Pancreas (tissue), 10 donors: ENCODE results near the gene GSTK1. TPM values are rescaled to one million over a fixed set of nuclear protein-coding genes. Genes with fewer than 3 reads are reported as not detected.

Experiments used
- ATAC-seq, 4 donors: fragments of 200-7000 bp; cut with Tn5 transposase; one replicate each; pipeline versions ENCODE4 v1.8.0 to v1.9.1; 2020; ENCODE audit warnings: mild to moderate bottlenecking in 4 of 4, moderate library complexity in 4 of 4
- DNase-seq, 6 donors: peaks; one replicate each; pipeline ENCODE4 v3.0.0-alpha.2; 2020
- FAIRE-seq: peaks from 2 replicates; lab custom pipeline; 2012; peaks lifted over from hg19 to GRCh38; lab: Jason Lieb, UNC
- H3K27ac ChIP-seq, 4 donors: fragments of 200-600 bp; sonication (generic); 1 replicate in 3 of 4; 2 replicates in 1 of 4; pipeline versions ENCODE4 v1.5.0 to v1.8.0; 2020
- H3K27me3 ChIP-seq, 4 donors: fragments of 200-600 bp; one replicate each; pipeline ENCODE4 v1.8.0; 2021
- H3K36me3 ChIP-seq, 3 donors: fragments of 200-600 bp; sonication (generic) in 1 of 3; one replicate each; pipeline versions ENCODE4 v1.5.0 to v1.8.0; 2020 to 2021
- H3K4me1 ChIP-seq, 3 donors: fragments of 200-600 bp; one replicate each; pipeline ENCODE4 v1.8.0; 2021
- H3K4me3 ChIP-seq, 4 donors: fragments of 200-600 bp; sonication (generic) in 2 of 4; one replicate each; pipeline versions ENCODE4 v1.5.0 to v1.8.0; 2020 to 2021
- H3K9me3 ChIP-seq, 4 donors: fragments of 200-600 bp; one replicate each; pipeline ENCODE4 v1.8.0; 2021
- WGBS, 2 donors: extraction: QIAGEN DNeasy Blood & Tissue Kit; methylation state at CpG; one replicate each; pipeline ENCODE4 v1.1.7; 2013; 5-methylcytosine and 5-hydroxymethylcytosine counted together
- intact Hi-C, 3 donors: fragments of 100-400 bp; cut with DNase I; formaldehyde crosslinking; loops; one replicate each; pipeline versions ENCODE4 v1.11.1 to v1.14.2; 2022
- polyA plus RNA-seq, 2 donors: library from polyadenylated mRNA; stranded (reverse); fragments of 200-250 nt; gene quantifications; one replicate each; pipeline ENCODE4 v1.2.3, GENCODE V29; 2013
- total RNA-seq, 6 donors: library from RNA; stranded (reverse); fragmentation: NEBNext Ultra II Directional in 4 of 6; extraction: Animal tissue kit (Norgen Biotek cat#: 25700) in 4 of 6; gene quantifications; one replicate each; pipeline versions ENCODE4 v1.2.1 to v1.2.4, GENCODE V29; 2021 to 2023
- TF ChIP-seq, protein P1 (sequence below), 4 donors: fragments of 200-600 bp; sonication (generic) in 3 of 4; IDR thresholded peaks; one replicate each; pipeline versions ENCODE4 v1.5.0 to v1.8.0; 2021; ENCODE audit warnings: antibody characterized with exemption in 4 of 4
- donor health status: healthy with polysubstance abuse.
- donor health status: DM: no; HTN: no; CAD: no; lungs with moderate emphysema.
- donor health status: DM: no; HTN: no; CAD: no.
- donor health status: control.
- donor health status: control.
- donor health status: Bipolar disorder and iron deficiency.
- donor health status: DM: yes; HTN: yes; CAD: no.
- donor health status: DM: no; HTN: no; CAD: no.
- donor health status: DM: no; HTN: no; CAD: no.
- donor health status: DM: yes; HTN: yes; CAD: no.

GSTK1 gene
- total and polyA plus RNA-seq, 8 donors, result 47.7 to 164 (median 67.4) TPM

DNA sequence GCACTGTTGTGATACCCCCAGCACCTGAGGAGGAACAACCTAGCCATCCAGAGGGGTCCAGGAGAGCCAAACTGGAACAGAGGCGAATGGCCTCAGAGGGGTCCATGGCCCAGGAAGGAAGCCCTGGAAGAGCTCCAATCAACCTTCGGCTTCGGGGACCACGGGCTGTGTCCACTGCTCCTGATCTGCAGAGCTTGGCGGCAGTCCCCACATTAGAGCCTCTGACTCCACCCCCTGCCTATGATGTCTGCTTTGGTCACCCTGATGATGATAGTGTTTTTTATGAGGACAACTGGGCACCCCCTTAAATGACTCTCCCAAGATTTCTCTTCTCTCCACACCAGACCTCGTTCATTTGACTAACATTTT is 23.3 kb downstream of the GSTK1 start:
- H3K36me3 ChIP-seq, result no peaks in the 10 kb centered on the region
- no peak overlapping the region for H3K4me3 ChIP-seq
- peak overlapping the region in 1 of 4 donors; percentile 79 for H3K27ac ChIP-seq
- H3K27me3 ChIP-seq, result no peaks in the 10 kb centered on the region
- no peaks in the 10 kb centered on the region for H3K9me3 ChIP-seq
- DNase-seq, result no peak
- H3K4me1 ChIP-seq, result peaks cover 10 to 14% (median 14%) of the 10 kb centered on the region in 3 donors
- WGBS, 2 donors, result 90 to 92% methylated on average over 6 of the region's 6 CpGs
- TF ChIP-seq, protein P1, sequence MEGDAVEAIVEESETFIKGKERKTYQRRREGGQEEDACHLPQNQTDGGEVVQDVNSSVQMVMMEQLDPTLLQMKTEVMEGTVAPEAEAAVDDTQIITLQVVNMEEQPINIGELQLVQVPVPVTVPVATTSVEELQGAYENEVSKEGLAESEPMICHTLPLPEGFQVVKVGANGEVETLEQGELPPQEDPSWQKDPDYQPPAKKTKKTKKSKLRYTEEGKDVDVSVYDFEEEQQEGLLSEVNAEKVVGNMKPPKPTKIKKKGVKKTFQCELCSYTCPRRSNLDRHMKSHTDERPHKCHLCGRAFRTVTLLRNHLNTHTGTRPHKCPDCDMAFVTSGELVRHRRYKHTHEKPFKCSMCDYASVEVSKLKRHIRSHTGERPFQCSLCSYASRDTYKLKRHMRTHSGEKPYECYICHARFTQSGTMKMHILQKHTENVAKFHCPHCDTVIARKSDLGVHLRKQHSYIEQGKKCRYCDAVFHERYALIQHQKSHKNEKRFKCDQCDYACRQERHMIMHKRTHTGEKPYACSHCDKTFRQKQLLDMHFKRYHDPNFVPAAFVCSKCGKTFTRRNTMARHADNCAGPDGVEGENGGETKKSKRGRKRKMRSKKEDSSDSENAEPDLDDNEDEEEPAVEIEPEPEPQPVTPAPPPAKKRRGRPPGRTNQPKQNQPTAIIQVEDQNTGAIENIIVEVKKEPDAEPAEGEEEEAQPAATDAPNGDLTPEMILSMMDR (IDR thresholded peaks at IDR 0.05), result no peak
- FAIRE-seq, result no peak
- intact Hi-C loops, result no loop called here
- ATAC-seq, result no peak

DNA sequence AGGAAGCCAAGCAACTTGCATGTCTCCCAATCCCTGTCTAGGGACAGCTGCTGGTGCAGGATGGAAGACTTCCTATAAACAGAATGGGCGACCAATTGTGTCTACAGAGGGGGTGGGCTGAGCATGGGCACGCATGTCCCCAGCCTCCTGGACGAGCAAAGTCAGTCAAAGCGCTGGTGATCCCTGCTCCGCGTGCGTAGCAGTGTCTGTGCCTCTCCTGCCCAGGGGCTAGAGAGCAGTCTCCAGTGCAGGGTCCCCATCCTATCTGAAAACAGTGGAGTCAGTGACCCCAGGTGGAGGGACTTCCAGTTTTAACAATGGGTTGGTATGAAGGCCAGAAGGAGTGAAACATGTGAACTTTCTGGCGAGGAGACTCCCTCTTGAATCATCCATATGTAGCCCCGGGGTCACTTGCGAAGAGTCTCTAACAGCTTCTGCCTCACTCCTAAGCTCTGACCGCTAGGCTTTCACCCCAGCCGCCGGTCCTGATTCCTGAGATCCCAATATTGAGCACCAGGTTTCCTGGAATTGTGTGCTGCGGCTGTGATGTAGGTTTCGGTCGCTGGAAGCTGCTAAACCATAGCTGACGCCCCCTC is 24.2 kb downstream of the GSTK1 start:
- H3K4me1 ChIP-seq, result peaks cover 10 to 14% (median 14%) of the 10 kb centered on the region in 3 donors
- FAIRE-seq, result no peak

DNA sequence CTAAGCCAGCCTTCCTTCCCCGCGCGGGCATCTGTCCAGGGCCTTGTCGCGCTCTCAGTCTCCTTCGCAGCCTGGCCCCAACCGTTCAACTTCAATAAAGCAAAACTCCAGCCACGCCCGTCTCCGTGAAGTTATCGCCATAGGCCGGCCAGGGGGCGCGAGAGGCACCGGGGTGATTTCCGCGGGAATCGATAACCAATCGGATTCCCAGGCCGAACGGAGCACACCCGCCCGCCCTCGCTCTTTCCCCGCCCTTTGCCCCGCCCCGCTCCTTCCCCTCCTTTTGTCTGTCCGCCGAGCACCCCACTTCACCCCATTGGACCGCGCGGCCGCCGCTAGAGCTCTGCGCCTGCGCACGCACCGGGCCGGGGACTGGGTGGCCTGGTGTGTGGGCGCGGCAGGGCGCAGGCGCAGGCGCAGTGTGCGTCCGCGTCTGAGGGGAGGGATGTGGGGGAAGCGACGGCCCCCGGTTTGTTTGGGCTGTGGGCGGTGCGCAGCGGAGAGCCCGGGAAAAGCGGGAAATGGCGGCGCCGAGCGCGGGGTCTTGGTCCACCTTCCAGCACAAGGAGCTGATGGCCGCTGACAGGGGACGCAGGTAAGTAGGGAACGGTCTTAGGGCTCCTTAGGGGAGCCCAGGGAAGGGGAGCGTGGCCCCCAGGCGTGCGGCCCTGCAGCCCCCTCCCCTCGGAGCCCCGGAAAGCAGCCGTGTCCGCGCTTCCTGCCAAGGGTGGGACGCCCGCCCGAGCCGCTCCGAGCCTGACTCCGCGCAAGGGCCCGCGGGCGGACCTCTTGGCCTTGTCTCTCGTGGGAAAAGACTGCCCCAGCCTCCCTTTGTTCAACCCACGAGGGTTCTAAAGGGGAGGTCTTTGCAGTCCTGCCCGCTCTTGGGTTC is 24.9 kb downstream of the GSTK1 start, which contains the start of gene CASP2:
Gene CASP2 (plus strand): TSS at position 417 of the 892 bp plus-strand sequence. CDS start 105 bp downstream, at position 522.
- Histone ChIP-seq H3K4me1 (peaks cover 10 to 14% (median 14%) of the 10 kb centered on the region in 3 donors), H3K4me3 (peak within 1 kb of the TSS; percentile 68 to 96 (median 92)), H3K27ac (peak within 1 kb of the TSS; percentile 52 to 87 (median 75)), H3K27me3 (no peaks in the 10 kb centered on the region), H3K36me3 (peaks cover 0 to 13% (median 7%) of the 10 kb centered on the region in 3 donors), H3K9me3 (no peaks in the 10 kb centered on the region)
- peak; percentile 87 to 97 (median 94) for ATAC-seq
- TF ChIP-seq, protein P1 (IDR thresholded peaks at IDR 0.05), result peak in 1 of 4 donors; percentile 11
- 3% methylated on average over 78 to 84 of the region's 84 CpGs for WGBS, 2 donors
- intact Hi-C loops, result no loop called here
- DNase-seq, result peak; percentile 98 to 100 (median 98)
- no peak for FAIRE-seq

More for the DNA sequence above, 24.2 kb downstream of the GSTK1 start:
- intact Hi-C loops, result no loop called here
- Histone ChIP-seq H3K4me3 (peak overlapping the region in 3 of 4 donors; percentile 68 to 96 (median 95)), H3K36me3 (peaks cover 0 to 8% (median 3%) of the 10 kb centered on the region in 3 donors), H3K27ac (peak overlapping the region in 2 of 4 donors; percentile 30 to 54), H3K27me3 (no peaks in the 10 kb centered on the region), H3K9me3 (no peaks in the 10 kb centered on the region)
- peak in 1 of 6 donors; percentile 62 for DNase-seq
- 83 to 86% methylated on average over 17 of the region's 17 CpGs for WGBS, 2 donors
- TF ChIP-seq, protein P1 (IDR thresholded peaks at IDR 0.05), result no peak
- no peak for ATAC-seq

DNA sequence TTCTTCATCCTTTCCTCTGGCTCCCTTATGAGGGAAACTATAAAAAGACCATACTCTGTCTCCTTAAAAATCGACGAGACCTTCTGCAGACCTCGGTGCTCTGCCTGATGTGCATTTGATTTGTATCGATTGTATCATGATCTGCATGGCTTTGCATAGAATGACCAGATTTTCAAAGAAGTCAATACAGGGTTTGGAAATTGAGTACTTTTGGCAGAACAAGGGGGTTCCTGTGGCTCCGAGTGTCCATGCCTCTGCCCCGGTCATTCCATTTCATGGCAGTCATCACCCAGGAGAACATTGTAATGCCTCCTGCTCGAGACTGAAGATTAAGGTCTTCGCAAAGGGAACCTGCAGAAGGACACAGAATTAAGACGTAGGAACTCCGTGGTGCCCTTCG is 25.6 kb downstream of the GSTK1 start:
- intact Hi-C loops, result no loop called here
- H3K4me1 ChIP-seq, result peaks cover 10 to 14% (median 14%) of the 10 kb centered on the region in 3 donors
- DNase-seq, result no peak
- H3K27ac ChIP-seq, result peak overlapping the region; percentile 52 to 87 (median 75)
- TF ChIP-seq, protein P1 (IDR thresholded peaks at IDR 0.05), result no peak
- FAIRE-seq, result no peak
- WGBS, 2 donors, result 3 to 4% methylated on average over 11 of the region's 11 CpGs
- H3K9me3 ChIP-seq, result no peaks in the 10 kb centered on the region
- peak overlapping the region; percentile 68 to 96 (median 92) for H3K4me3 ChIP-seq
- H3K36me3 ChIP-seq, result peaks cover 0 to 19% (median 12%) of the 10 kb centered on the region in 3 donors
- no peak for ATAC-seq
- no peaks in the 10 kb centered on the region for H3K27me3 ChIP-seq
